HepG2 (cell line): ENCODE data around the gene DDX19B. TPM values are rescaled to one million over a fixed set of nuclear protein-coding genes. Genes with fewer than 3 reads are reported as not detected.

Experiments
- ELF1 ChIP-seq: sonication (generic); formaldehyde crosslinking; IDR thresholded peaks from 2 replicates; pipeline ENCODE4 v1.4.0; 2020; ENCODE audit warnings: missing genetic modification reagents
- MIXL1 ChIP-seq: IDR thresholded peaks from 2 replicates; pipeline ENCODE4 v1.6.1; 2016
- NFKB2 ChIP-seq: sonication (generic); formaldehyde crosslinking; IDR thresholded peaks from 2 replicates; pipeline ENCODE4 v1.4.0; 2020; ENCODE audit warnings: missing genetic modification reagents, borderline replicate concordance
- SIN3B ChIP-seq: fragments of 150-350 bp; IDR thresholded peaks from 2 replicates; pipeline ENCODE4 v1.6.1; 2014; ENCODE audit warnings: low read length
- SOX13 ChIP-seq, 3 experiments: fragments of 450-650 bp in 1 of 3; sonication (generic) in 1 of 3; formaldehyde crosslinking in 1 of 3; IDR thresholded peaks in 2 of 3; conservative IDR thresholded peaks in 1 of 3; 2 replicates each; pipeline versions ENCODE4 v1.5.0 to v1.6.1; 2016 to 2020; ENCODE audit warnings: antibody characterized with exemption in 1 of 3, mild to moderate bottlenecking in 1 of 3, missing compliant biosample characterization in 1 of 3, missing genetic modification reagents in 1 of 3, moderate library complexity in 1 of 3
- U2AF2 ChIP-seq: fragments of 200-400 bp; formaldehyde crosslinking; IDR thresholded peaks from 2 replicates; pipeline ENCODE4 v1.6.1; 2017; ENCODE audit warnings: low read depth, mild to moderate bottlenecking, low read length
- ZNF24 ChIP-seq: fragments of 450-650 bp; IDR thresholded peaks from 2 replicates; pipeline ENCODE4 v1.6.1; 2017; ENCODE audit warnings: antibody characterized with exemption, mild to moderate bottlenecking
- ZNF44 ChIP-seq: sonication (generic); formaldehyde crosslinking; IDR thresholded peaks from 2 replicates; pipeline ENCODE4 v1.5.1; 2020; ENCODE audit warnings: mild to moderate bottlenecking, missing genetic modification reagents
- ZNF782 ChIP-seq: sonication (generic); formaldehyde crosslinking; IDR thresholded peaks from 2 replicates; pipeline ENCODE4 v1.4.0; 2020; ENCODE audit warnings: missing genetic modification reagents, mild to moderate bottlenecking, borderline replicate concordance
- polyA plus RNA-seq, 8 experiments: library from polyadenylated mRNA; depleted of rRNA in 3 of 8; stranded (reverse) in 7 of 8; unstranded in 1 of 8; fragments of >200 nt; fragmentation: Illumina TruSeq in 4 of 8; extraction: Trizol in 4 of 8; gene quantifications; 2 replicates each; pipeline versions ENCODE4 v1.2.1 to v1.2.3, GENCODE V29; 2011 to 2016; ENCODE audit warnings: low read depth in 4 of 8, missing spikeins in 1 of 8, mixed read lengths in 1 of 8; ENCODE audit not compliant: insufficient read depth in 1 of 8
- total RNA-seq, 5 experiments: library from RNA; depleted of rRNA; stranded (reverse); fragments of >200 nt; fragmentation: Illumina TruSeq; extraction: Trizol; gene quantifications; 2 replicates each; pipeline ENCODE4 v1.2.3, GENCODE V29; 2016; ENCODE audit warnings: low read depth in 1 of 5
- TF ChIP-seq, protein P1 (sequence below): sonication (generic); formaldehyde crosslinking; IDR thresholded peaks from 2 replicates; pipeline ENCODE4 v1.4.0; 2020; ENCODE audit warnings: mild to moderate bottlenecking, missing genetic modification reagents
- TF ChIP-seq, protein P2 (sequence below): IDR thresholded peaks from 2 replicates; pipeline ENCODE4 v1.6.1; 2018; ENCODE audit warnings: missing genetic modification reagents
- TF ChIP-seq, protein P3 (sequence below): sonication (generic); formaldehyde crosslinking; IDR thresholded peaks from 2 replicates; pipeline ENCODE4 v1.4.0; 2020; ENCODE audit warnings: mild to moderate bottlenecking, low read depth, missing genetic modification reagents
- TF ChIP-seq, protein P4 (sequence below), 2 experiments: sonication (generic) in 1 of 2; formaldehyde crosslinking in 1 of 2; IDR thresholded peaks; 2 replicates each; pipeline versions ENCODE4 v1.4.0 to v1.6.1; 2016 to 2020; ENCODE audit warnings: borderline replicate concordance in 1 of 2, low read depth in 1 of 2, mild to moderate bottlenecking in 1 of 2, missing genetic modification reagents in 1 of 2
- TF ChIP-seq, protein P5 (sequence below): IDR thresholded peaks from 2 replicates; pipeline ENCODE4 v1.6.1; 2016; ENCODE audit warnings: low read depth

DDX19B gene
- total and polyA plus RNA-seq, 2 of the 13 experiments (the other 11 are each of a cell fraction or from before 2014, with no cell fraction given) = 36.2 to 40.0 TPM

DNA sequence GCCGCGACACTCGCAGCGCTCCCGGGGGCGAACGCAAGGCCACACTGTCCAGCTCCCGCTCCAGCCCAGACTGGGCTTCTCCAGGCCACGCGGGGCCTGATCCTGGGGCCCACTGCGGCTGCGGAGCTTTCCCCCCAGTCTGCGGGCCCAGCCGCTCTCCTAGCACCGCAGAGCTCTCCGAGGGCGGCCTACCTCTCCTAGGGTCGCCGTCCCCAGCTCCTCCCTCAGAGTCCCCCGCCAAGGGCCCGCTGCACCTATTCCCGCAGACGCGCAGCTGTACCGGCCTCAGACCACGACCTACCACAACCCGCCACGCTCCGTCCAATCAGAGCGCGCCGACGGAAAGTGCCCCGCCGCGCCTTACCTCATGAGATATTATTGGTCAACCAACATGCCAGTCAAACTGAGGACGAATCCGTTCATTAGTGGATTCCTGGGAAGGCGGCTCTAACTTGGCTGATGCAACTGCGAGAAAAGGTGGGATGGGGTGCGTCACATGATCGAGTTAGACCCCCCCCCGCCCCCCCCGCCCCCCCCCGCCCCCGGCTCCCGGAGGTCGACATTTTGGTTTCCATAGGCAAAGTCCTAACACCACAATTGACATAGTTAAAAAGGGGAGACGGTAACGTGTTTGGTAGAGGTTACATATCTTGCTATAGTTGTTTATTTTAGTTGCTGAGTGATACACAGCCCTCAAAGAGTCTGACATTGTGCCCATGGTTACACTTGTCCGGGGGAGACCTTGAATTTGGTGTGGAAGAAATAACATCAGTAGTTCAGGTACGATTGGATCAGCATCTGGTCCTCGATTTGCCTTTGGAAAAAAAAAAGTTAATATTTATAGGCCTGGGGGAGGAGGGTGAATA lies 9.5 kb upstream of the DDX19B start, which contains the start of gene AARS1 (continued):
- TF ChIP-seq SIN3B (0 out of 2 replicates have a peak, but pooled peaks have one; percentile 34), U2AF2 (no peak), ELF1 (CRISPR knock-in tag) (no peak; the same call in 1 of the 2 replicates), ZNF44 (CRISPR knock-in tag) (no peak), NFKB2 (CRISPR knock-in tag) (peak; percentile 72; the same call in 1 of the 2 replicates), ZNF782 (CRISPR knock-in tag) (peak; percentile 97), SOX13 (IDR thresholded peaks at IDR 0.05) (peak; percentile 45; the same call in 1 of the 2 replicates), SOX13 (CRISPR knock-in tag; conservative IDR thresholded peaks at IDR 0.05 in 1 of 2, IDR thresholded peaks at IDR 0.05 in 1 of 2) (peak in 1 of 2 experiments; percentile 47; a peak in 1 of 4 replicates), MIXL1 (CRISPR knock-in tag) (peak; percentile 83; the same call in 1 of the 2 replicates), ZNF24 (peak; percentile 64)
- TF ChIP-seq, protein P1, sequence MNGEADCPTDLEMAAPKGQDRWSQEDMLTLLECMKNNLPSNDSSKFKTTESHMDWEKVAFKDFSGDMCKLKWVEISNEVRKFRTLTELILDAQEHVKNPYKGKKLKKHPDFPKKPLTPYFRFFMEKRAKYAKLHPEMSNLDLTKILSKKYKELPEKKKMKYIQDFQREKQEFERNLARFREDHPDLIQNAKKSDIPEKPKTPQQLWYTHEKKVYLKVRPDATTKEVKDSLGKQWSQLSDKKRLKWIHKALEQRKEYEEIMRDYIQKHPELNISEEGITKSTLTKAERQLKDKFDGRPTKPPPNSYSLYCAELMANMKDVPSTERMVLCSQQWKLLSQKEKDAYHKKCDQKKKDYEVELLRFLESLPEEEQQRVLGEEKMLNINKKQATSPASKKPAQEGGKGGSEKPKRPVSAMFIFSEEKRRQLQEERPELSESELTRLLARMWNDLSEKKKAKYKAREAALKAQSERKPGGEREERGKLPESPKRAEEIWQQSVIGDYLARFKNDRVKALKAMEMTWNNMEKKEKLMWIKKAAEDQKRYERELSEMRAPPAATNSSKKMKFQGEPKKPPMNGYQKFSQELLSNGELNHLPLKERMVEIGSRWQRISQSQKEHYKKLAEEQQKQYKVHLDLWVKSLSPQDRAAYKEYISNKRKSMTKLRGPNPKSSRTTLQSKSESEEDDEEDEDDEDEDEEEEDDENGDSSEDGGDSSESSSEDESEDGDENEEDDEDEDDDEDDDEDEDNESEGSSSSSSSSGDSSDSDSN (CRISPR knock-in tag) = peak; percentile 98
- TF ChIP-seq, protein P2, sequence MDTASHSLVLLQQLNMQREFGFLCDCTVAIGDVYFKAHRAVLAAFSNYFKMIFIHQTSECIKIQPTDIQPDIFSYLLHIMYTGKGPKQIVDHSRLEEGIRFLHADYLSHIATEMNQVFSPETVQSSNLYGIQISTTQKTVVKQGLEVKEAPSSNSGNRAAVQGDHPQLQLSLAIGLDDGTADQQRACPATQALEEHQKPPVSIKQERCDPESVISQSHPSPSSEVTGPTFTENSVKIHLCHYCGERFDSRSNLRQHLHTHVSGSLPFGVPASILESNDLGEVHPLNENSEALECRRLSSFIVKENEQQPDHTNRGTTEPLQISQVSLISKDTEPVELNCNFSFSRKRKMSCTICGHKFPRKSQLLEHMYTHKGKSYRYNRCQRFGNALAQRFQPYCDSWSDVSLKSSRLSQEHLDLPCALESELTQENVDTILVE (CRISPR knock-in tag) = peak; percentile 70
- TF ChIP-seq, protein P3, sequence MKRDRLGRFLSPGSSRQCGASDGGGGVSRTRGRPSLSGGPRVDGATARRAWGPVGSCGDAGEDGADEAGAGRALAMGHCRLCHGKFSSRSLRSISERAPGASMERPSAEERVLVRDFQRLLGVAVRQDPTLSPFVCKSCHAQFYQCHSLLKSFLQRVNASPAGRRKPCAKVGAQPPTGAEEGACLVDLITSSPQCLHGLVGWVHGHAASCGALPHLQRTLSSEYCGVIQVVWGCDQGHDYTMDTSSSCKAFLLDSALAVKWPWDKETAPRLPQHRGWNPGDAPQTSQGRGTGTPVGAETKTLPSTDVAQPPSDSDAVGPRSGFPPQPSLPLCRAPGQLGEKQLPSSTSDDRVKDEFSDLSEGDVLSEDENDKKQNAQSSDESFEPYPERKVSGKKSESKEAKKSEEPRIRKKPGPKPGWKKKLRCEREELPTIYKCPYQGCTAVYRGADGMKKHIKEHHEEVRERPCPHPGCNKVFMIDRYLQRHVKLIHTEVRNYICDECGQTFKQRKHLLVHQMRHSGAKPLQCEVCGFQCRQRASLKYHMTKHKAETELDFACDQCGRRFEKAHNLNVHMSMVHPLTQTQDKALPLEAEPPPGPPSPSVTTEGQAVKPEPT (CRISPR knock-in tag) = peak; percentile 66; the same call in 1 of the 2 replicates
- TF ChIP-seq, protein P4, sequence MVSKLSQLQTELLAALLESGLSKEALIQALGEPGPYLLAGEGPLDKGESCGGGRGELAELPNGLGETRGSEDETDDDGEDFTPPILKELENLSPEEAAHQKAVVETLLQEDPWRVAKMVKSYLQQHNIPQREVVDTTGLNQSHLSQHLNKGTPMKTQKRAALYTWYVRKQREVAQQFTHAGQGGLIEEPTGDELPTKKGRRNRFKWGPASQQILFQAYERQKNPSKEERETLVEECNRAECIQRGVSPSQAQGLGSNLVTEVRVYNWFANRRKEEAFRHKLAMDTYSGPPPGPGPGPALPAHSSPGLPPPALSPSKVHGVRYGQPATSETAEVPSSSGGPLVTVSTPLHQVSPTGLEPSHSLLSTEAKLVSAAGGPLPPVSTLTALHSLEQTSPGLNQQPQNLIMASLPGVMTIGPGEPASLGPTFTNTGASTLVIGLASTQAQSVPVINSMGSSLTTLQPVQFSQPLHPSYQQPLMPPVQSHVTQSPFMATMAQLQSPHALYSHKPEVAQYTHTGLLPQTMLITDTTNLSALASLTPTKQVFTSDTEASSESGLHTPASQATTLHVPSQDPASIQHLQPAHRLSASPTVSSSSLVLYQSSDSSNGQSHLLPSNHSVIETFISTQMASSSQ (IDR thresholded peaks at IDR 0.05; ENCODE audit: low read depth) = no peak
- TF ChIP-seq, protein P4 (CRISPR knock-in tag; IDR thresholded peaks at IDR 0.05; ENCODE audit: borderline replicate concordance) = peak; percentile 44
- TF ChIP-seq, protein P5, sequence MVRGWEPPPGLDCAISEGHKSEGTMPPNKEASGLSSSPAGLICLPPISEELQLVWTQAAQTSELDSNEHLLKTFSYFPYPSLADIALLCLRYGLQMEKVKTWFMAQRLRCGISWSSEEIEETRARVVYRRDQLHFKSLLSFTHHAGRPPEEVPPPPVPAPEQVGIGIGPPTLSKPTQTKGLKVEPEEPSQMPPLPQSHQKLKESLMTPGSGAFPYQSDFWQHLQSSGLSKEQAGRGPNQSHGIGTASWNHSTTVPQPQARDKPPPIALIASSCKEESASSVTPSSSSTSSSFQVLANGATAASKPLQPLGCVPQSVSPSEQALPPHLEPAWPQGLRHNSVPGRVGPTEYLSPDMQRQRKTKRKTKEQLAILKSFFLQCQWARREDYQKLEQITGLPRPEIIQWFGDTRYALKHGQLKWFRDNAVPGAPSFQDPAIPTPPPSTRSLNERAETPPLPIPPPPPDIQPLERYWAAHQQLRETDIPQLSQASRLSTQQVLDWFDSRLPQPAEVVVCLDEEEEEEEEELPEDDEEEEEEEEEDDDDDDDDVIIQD (CRISPR knock-in tag) = peak; percentile 37; the same call in 1 of the 2 replicates
